H1 (cell line): ENCODE data around the gene CCNT1. TPM values are rescaled to one million over a fixed set of nuclear protein-coding genes. Genes with fewer than 3 reads are reported as not detected.
"Not testable (repeated sequence)": the region's sequence is repeated elsewhere in the genome, so short reads cannot be mapped to it uniquely, and the experiment has no call there.

Source experiments
- CTCF ChIA-PET: fragments of 300-600 bp; sonication (Branson Sonifier 250); formaldehyde crosslinking; loops from one replicate; lab custom pipeline; 2021; ENCODE audit not compliant: partially characterized antibody; lab: Charles Lee
- POLR2A ChIA-PET: fragments of 300-600 bp; sonication (Branson Sonifier 250); formaldehyde crosslinking; loops from one replicate; lab custom pipeline; 2021; ENCODE audit warnings: inconsistent platforms; ENCODE audit not compliant: partially characterized antibody; lab: Charles Lee
- DNase-seq, 2 experiments: peaks; one replicate each; pipeline versions ENCODE4 v3.0.0 to v3.0.0-alpha.2; 2010 to 2022; ENCODE audit warnings: low spot score in 2 of 2, low read depth in 1 of 2, mixed read lengths in 1 of 2
- FAIRE-seq: peaks from 2 replicates; lab custom pipeline; 2011; peaks lifted over from hg19 to GRCh38; lab: Jason Lieb, UNC
- H2AFZ ChIP-seq: 2 replicates; pipeline ENCODE4 v1.8.1; 2012; ENCODE audit warnings: low read length, inconsistent platforms
- H2AK5ac ChIP-seq: 2 replicates; pipeline ENCODE4 v1.6.1; 2013; ENCODE audit warnings: low read depth, low read length
- H2BK120ac ChIP-seq: replicated peaks from 2 replicates; pipeline ENCODE3; 2013; ENCODE audit warnings: low read depth, low read length, inconsistent platforms
- H2BK12ac ChIP-seq: 2 replicates; pipeline ENCODE4 v1.6.1; 2013; ENCODE audit warnings: low read depth, low read length
- H2BK15ac ChIP-seq: 2 replicates; pipeline ENCODE4 v1.6.1; 2013; ENCODE audit warnings: low read length
- H2BK20ac ChIP-seq: 2 replicates; pipeline ENCODE4 v1.6.1; 2013; ENCODE audit warnings: low read length
- H2BK5ac ChIP-seq: 2 replicates; pipeline ENCODE4 v1.6.1; 2013; ENCODE audit warnings: low read depth, low read length
- H3K14ac ChIP-seq: 2 replicates; pipeline ENCODE4 v1.6.1; 2013; ENCODE audit warnings: inconsistent platforms; ENCODE audit not compliant: insufficient read length
- H3K18ac ChIP-seq: 2 replicates; pipeline ENCODE4 v1.6.1; 2013; ENCODE audit warnings: low read length; ENCODE audit errors: extremely low read depth
- H3K23ac ChIP-seq: 2 replicates; pipeline ENCODE4 v1.6.1; 2013; ENCODE audit warnings: inconsistent platforms; ENCODE audit not compliant: insufficient read length
- H3K23me2 ChIP-seq: 2 replicates; pipeline ENCODE4 v1.6.1; 2013; ENCODE audit warnings: low read depth, low read length
- H3K27ac ChIP-seq: 2 replicates; pipeline ENCODE4 v1.6.1; 2011; ENCODE audit warnings: low read depth, low read length, inconsistent platforms
- H3K27me3 ChIP-seq, 4 experiments: replicated peaks in 1 of 4; 1 replicate in 1 of 4; 2 replicates in 3 of 4; pipeline versions ENCODE4 v1.6.1 to v1.8.1; 2011 to 2013; ENCODE audit warnings: low read length in 3 of 4, mild to moderate bottlenecking in 3 of 4, inconsistent platforms in 2 of 4, mixed read lengths in 2 of 4, moderate library complexity in 1 of 4; ENCODE audit not compliant: control insufficient read depth in 3 of 4, insufficient read depth in 3 of 4; ENCODE audit errors: extremely low read depth in 1 of 4
- H3K36me3 ChIP-seq, 4 experiments: 2 replicates each; pipeline versions ENCODE4 v1.6.1 to v1.8.1; 2011 to 2013; ENCODE audit warnings: mild to moderate bottlenecking in 4 of 4, low read length in 3 of 4, moderate library complexity in 2 of 4, control low read depth in 1 of 4, inconsistent platforms in 1 of 4; ENCODE audit not compliant: insufficient read depth in 4 of 4, control insufficient read depth in 2 of 4
- H3K4ac ChIP-seq: replicated peaks from 2 replicates; pipeline ENCODE3; 2013; ENCODE audit warnings: low read length, low read depth, mixed read lengths, inconsistent platforms; ENCODE audit not compliant: insufficient read length
- H3K4me1 ChIP-seq, 4 experiments: replicated peaks in 1 of 4; 1 replicate in 1 of 4; 2 replicates in 3 of 4; pipeline versions ENCODE4 v1.6.1 to v1.8.1; 2011 to 2013; ENCODE audit warnings: low read length in 3 of 4, inconsistent platforms in 2 of 4, mixed read lengths in 1 of 4; ENCODE audit not compliant: insufficient read depth in 4 of 4, control insufficient read depth in 3 of 4
- H3K4me2 ChIP-seq, 2 experiments: 2 replicates each; pipeline versions ENCODE4 v1.6.1 to v1.8.1; 2011 to 2013; ENCODE audit warnings: low read depth in 2 of 2, low read length in 2 of 2, control low read depth in 1 of 2, inconsistent platforms in 1 of 2, mild to moderate bottlenecking in 1 of 2; ENCODE audit not compliant: insufficient read depth in 1 of 2
- H3K4me3 ChIP-seq, 4 experiments: fragments of 200-600, 300-600 bp in 1 of 4; sonication (generic), shearing (Covaris generic), sonication (Bioruptor Twin) in 1 of 4; 2 replicates each; pipeline versions ENCODE4 v1.5.1 to v1.8.1; 2011 to 2016; ENCODE audit warnings: low read length in 4 of 4, low read depth in 3 of 4, control low read depth in 2 of 4, inconsistent platforms in 2 of 4, mild to moderate bottlenecking in 2 of 4, mixed read lengths in 1 of 4, moderate library complexity in 1 of 4; ENCODE audit not compliant: insufficient read depth in 2 of 4; ENCODE audit errors: extremely low read depth in 1 of 4
- H3K56ac ChIP-seq: replicated peaks from 2 replicates; pipeline ENCODE3; 2013; ENCODE audit warnings: low read depth, mild to moderate bottlenecking, mixed read lengths, low read length, inconsistent platforms; ENCODE audit not compliant: insufficient read length
- H3K79me1 ChIP-seq: 2 replicates; pipeline ENCODE4 v1.6.1; 2013; ENCODE audit warnings: low read depth, low read length, control low read depth
- H3K79me2 ChIP-seq, 2 experiments: 2 replicates each; pipeline versions ENCODE4 v1.6.1 to v1.8.1; 2012 to 2013; ENCODE audit warnings: low read length in 2 of 2, mild to moderate bottlenecking in 2 of 2, inconsistent platforms in 1 of 2; ENCODE audit not compliant: insufficient read depth in 2 of 2, control insufficient read depth in 1 of 2
- H3K9ac ChIP-seq, 4 experiments: replicated peaks in 1 of 4; 1 replicate in 1 of 4; 2 replicates in 3 of 4; pipeline versions ENCODE4 v1.6.1 to v1.8.1; 2011 to 2013; ENCODE audit warnings: low read depth in 3 of 4, low read length in 3 of 4, control low read depth in 2 of 4, mild to moderate bottlenecking in 2 of 4, moderate library complexity in 2 of 4, inconsistent platforms in 1 of 4; ENCODE audit errors: extremely low read depth in 1 of 4
- H3K9me3 ChIP-seq, 2 experiments: 2 replicates each; pipeline versions ENCODE4 v1.6.1 to v1.8.1; 2012 to 2013; ENCODE audit warnings: mild to moderate bottlenecking in 2 of 2, moderate library complexity in 2 of 2, control low read depth in 1 of 2, inconsistent platforms in 1 of 2, low read depth in 1 of 2, low read length in 1 of 2, mixed read lengths in 1 of 2; ENCODE audit not compliant: insufficient read depth in 2 of 2
- H4K20me1 ChIP-seq, 2 experiments: replicated peaks in 1 of 2; 2 replicates each; pipeline versions ENCODE3 to v1.8.1; 2011 to 2013; ENCODE audit warnings: inconsistent platforms in 2 of 2, low read length in 2 of 2, mild to moderate bottlenecking in 1 of 2; ENCODE audit not compliant: insufficient read depth in 2 of 2, control insufficient read depth in 1 of 2
- H4K5ac ChIP-seq: 2 replicates; pipeline ENCODE4 v1.6.1; 2013; ENCODE audit warnings: low read length, low read depth, mixed read lengths, inconsistent platforms; ENCODE audit not compliant: insufficient read length
- H4K8ac ChIP-seq: 2 replicates; pipeline ENCODE4 v1.8.0; 2013; ENCODE audit warnings: mild to moderate bottlenecking, moderate library complexity, low read length, inconsistent platforms; ENCODE audit not compliant: insufficient read depth; ENCODE audit errors: extremely low read depth
- H4K91ac ChIP-seq: replicated peaks from 2 replicates; pipeline ENCODE3; 2013; ENCODE audit warnings: low read length, mixed read lengths, inconsistent platforms; ENCODE audit not compliant: insufficient read length
- GABPA ChIP-seq: IDR thresholded peaks from 2 replicates; pipeline ENCODE4 v1.6.1; 2011; ENCODE audit warnings: mild to moderate bottlenecking, low read length, moderate library complexity, borderline replicate concordance; ENCODE audit not compliant: insufficient read depth
- HDAC2 ChIP-seq, 2 experiments: fragments of 300-600 bp in 1 of 2; sonication (generic) in 1 of 2; IDR thresholded peaks; 2 replicates each; pipeline ENCODE4 v1.6.1; 2011 to 2012; ENCODE audit warnings: low read depth in 2 of 2, low read length in 2 of 2, mild to moderate bottlenecking in 2 of 2, moderate library complexity in 2 of 2, borderline replicate concordance in 1 of 2, inconsistent platforms in 1 of 2
- HDAC6 ChIP-seq: IDR thresholded peaks from one replicate; pipeline ENCODE4 v1.7.1; 2012; ENCODE audit warnings: low read depth, mild to moderate bottlenecking, inconsistent platforms, low read length, moderate library complexity
- TAF1 ChIP-seq: IDR thresholded peaks from 2 replicates; pipeline ENCODE4 v1.6.1; 2011; ENCODE audit warnings: mild to moderate bottlenecking, low read depth, low read length
- WGBS, 2 experiments: shearing (Covaris generic) in 1 of 2; methylation state at CpG; one replicate each; pipeline versions ENCODE4 v1.1.6 to v1.1.7; 2013 to 2015; ENCODE audit warnings: low lambda C conversion rate in 2 of 2, mixed read lengths in 2 of 2, inconsistent platforms in 1 of 2, low coverage in 1 of 2, missing lambda C conversion rate in 1 of 2; ENCODE audit not compliant: insufficient replicate concordance in 2 of 2, insufficient coverage in 1 of 2, insufficient read length in 1 of 2; ENCODE audit errors: extremely low coverage in 1 of 2, missing lambda C conversion rate in 1 of 2; 5-methylcytosine and 5-hydroxymethylcytosine counted together
- polyA plus RNA-seq, 7 experiments: library from polyadenylated mRNA; depleted of rRNA in 3 of 7; stranded (reverse) in 5 of 7; unstranded in 2 of 7; fragments of >200 nt in 5 of 7; fragments of 200-250 nt in 2 of 7; gene quantifications; 1 replicate in 5 of 7; 2 replicates in 1 of 7; 4 replicates in 1 of 7; pipeline versions ENCODE4 v1.2.1 to v1.2.3, GENCODE V29; 2011 to 2013; ENCODE audit warnings: missing spikeins in 2 of 7, mixed read lengths in 2 of 7
- total RNA-seq: library from RNA; stranded (reverse); fragmentation: NEBNext Ultra II Directional; extraction: Animal tissue kit (Norgen Biotek cat#: 25700); gene quantifications from 2 replicates; pipeline ENCODE4 v1.2.1, GENCODE V29; 2021

The CCNT1 gene
- total and polyA plus RNA-seq, 2 of the 8 experiments (the other 6 are each of a cell fraction or from before 2014, with no cell fraction given), result 13.2 to 45.9 TPM

DNA sequence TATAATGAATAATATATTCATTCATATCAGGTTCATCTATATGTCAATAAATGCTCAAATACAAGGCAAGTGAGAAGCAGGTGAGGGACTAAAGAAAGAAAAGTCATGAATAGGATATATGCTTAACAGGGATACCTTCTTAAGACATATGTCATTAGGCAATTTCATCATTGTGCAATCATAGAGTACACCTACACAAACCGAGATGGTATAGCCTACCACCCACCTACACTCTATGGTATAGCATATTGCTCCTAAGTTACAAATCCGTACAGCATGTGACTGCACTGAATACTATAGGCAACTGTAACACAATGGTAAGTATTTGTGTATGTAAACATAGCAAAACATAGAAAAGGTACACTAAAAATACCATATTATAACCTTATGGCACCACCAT lies 73.5 kb downstream of the CCNT1 start (continued):
- TF ChIP-seq HDAC6 (no peak), GABPA (no peak), TAF1 (no peak), HDAC2 (IDR thresholded peaks at IDR 0.05; ENCODE audit: borderline replicate concordance in 1 of 2, low read depth in 2 of 2, low read length in 2 of 2) (no peak)

DNA sequence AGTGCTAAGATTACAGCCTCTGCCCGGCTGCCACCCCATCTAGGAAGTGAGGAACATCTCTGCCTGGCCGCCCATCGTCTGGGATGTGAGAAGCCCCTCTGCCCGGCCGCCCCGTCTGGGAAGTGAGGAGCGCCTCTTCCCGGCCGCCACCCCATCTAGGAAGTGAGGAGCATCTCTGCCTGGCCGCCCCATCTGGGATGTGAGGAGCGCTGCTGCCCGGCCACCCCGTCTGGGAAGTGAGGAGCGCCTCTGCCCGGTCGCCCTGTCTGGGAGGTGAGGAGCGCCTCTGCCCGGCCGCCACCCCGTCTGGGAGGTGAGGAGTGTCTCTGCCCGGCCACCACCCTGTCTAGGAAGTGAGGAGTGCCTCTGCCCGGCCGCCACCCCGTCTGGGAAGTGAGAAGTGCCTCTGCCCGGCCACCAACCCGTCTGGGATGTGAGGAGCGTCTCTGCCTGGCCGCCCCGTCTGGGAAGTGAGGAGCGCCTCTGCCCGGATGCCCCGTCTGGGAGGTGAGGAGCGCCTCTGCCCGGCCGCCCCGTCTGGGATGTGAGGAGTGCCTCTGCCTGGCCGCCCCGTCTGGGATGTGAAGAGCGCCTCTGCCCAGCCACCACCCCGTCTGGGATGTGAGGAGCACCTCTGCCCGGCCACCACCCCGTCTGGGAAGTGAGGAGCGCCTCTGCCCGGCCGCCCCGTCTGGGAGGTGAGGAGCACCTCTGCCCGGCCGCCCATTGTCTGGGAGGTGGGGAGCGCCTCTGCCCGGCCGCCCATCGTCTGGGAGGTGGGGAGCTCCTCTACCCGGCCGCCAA lies 74.6 kb downstream of the CCNT1 start:
- H3K4me3 ChIP-seq, H3K4ac ChIP-seq, H2AK5ac ChIP-seq, H3K79me2 ChIP-seq, CTCF ChIA-PET, H3K23me2 ChIP-seq, H3K4me2 ChIP-seq, H2BK20ac ChIP-seq, H3K56ac ChIP-seq, FAIRE-seq, DNase-seq, H4K20me1 ChIP-seq, H3K14ac ChIP-seq, H3K27ac ChIP-seq, H3K79me1 ChIP-seq, H4K91ac ChIP-seq, H2AFZ ChIP-seq, H3K18ac ChIP-seq, H2BK5ac ChIP-seq, H4K8ac ChIP-seq, H2BK15ac ChIP-seq, H3K27me3 ChIP-seq, H2BK120ac ChIP-seq, H3K23ac ChIP-seq, H3K4me1 ChIP-seq, H4K5ac ChIP-seq, H2BK12ac ChIP-seq, H3K9ac ChIP-seq: not testable (repeated sequence)
- POLR2A ChIA-PET, result interaction anchor here (1.0 to 1.6 kb wide), 2 partner anchors 10 to 19 kb away, joined by 3 to 4 read pairs; no protein-coding TSS in a partner anchor
- WGBS, 2 experiments, result 90% methylated on average over 22 of the region's 54 CpGs; no CpG with 5 or more reads in 1 of the 2 experiments
- peaks cover 0 to 35% (median 9%) of the 10 kb centered on the region in 4 experiments; a peak in 5 of 8 replicates for H3K36me3 ChIP-seq
- peaks cover 9 to 30% of the 10 kb centered on the region in 2 experiments for H3K9me3 ChIP-seq
